Caco-2 (cell line): ENCODE data around the gene UBE2E1. TPM values are rescaled to one million over a fixed set of nuclear protein-coding genes. Genes with fewer than 3 reads are reported as not detected.
"Not testable (repeated sequence)": the region's sequence is repeated elsewhere in the genome, so short reads cannot be mapped to it uniquely, and the experiment has no call there.

ENCODE experiments used
- BruUV-seq: library from RNA; stranded (reverse); fragments of 400-500 nt; replicated peaks from 2 replicates; lab custom pipeline; 2021; lab: Mats Ljungman, UMichigan
- CTCF ChIA-PET: fragments of 300-600 bp; sonication (Branson Sonifier 250); formaldehyde crosslinking; loops from one replicate; lab custom pipeline; 2022; ENCODE audit warnings: antibody characterized with exemption; lab: Charles Lee
- POLR2A ChIA-PET: fragments of 300-600 bp; sonication (Branson Sonifier 250); formaldehyde crosslinking; loops from one replicate; lab custom pipeline; 2022; ENCODE audit warnings: antibody characterized with exemption; lab: Charles Lee
- DNase-seq, 2 experiments: peaks; one replicate each; pipeline versions ENCODE4 v3.0.0 to v3.0.0-alpha.2; 2020 to 2022
- H3K27me3 ChIP-seq: replicated peaks from 2 replicates; pipeline ENCODE4 v1.6.0; 2011; ENCODE audit warnings: low read length; ENCODE audit not compliant: control insufficient read depth, insufficient read depth
- H3K36me3 ChIP-seq: 2 replicates; pipeline ENCODE4 v1.5.1; 2011; ENCODE audit warnings: low read length; ENCODE audit not compliant: control insufficient read depth, insufficient read depth
- H3K4me1 ChIP-seq: fragments of 250-450 bp; sonication (Bioruptor Pico); 2 replicates; pipeline ENCODE4 v1.5.1; 2020; ENCODE audit warnings: mild to moderate bottlenecking
- H3K4me3 ChIP-seq: 2 replicates; pipeline ENCODE4 v1.5.1; 2011; ENCODE audit warnings: low read depth, mild to moderate bottlenecking, control low read depth, low read length
- H3K9me3 ChIP-seq: fragments of 250-450 bp; sonication (Bioruptor Pico); 2 replicates; pipeline ENCODE4 v1.5.1; 2020; ENCODE audit warnings: mild to moderate bottlenecking, moderate library complexity
- H3K27ac Mint-ChIP-seq: one replicate; pipeline ENCODE4 v1.8.0; 2022; ENCODE audit warnings: mixed read lengths; ENCODE audit not compliant: unreplicated experiment
- H3K27me3 Mint-ChIP-seq: one replicate; pipeline ENCODE4 v1.8.0; 2022; ENCODE audit warnings: mixed read lengths; ENCODE audit not compliant: insufficient read depth, unreplicated experiment
- H3K36me3 Mint-ChIP-seq: one replicate; pipeline ENCODE4 v1.8.0; 2022; ENCODE audit warnings: mild to moderate bottlenecking, mixed read lengths; ENCODE audit not compliant: insufficient read depth, unreplicated experiment
- H3K4me1 Mint-ChIP-seq: one replicate; pipeline ENCODE4 v1.8.0; 2022; ENCODE audit warnings: low read depth, mixed read lengths; ENCODE audit not compliant: unreplicated experiment
- H3K4me3 Mint-ChIP-seq: one replicate; pipeline ENCODE4 v1.8.0; 2022; ENCODE audit warnings: mild to moderate bottlenecking, moderate library complexity, mixed read lengths; ENCODE audit not compliant: unreplicated experiment
- H3K9me3 Mint-ChIP-seq: one replicate; pipeline ENCODE4 v1.8.0; 2022; ENCODE audit warnings: mixed read lengths; ENCODE audit not compliant: unreplicated experiment
- intact Hi-C: fragments of 100-400 bp; cut with micrococcal nuclease; formaldehyde crosslinking; loops from one replicate; pipeline ENCODE4 v1.10.0; 2022; ENCODE audit not compliant: unreplicated experiment
- total RNA-seq: library from RNA; stranded (reverse); gene quantifications from 2 replicates; pipeline ENCODE4 v1.2.3, GENCODE V29; 2022
- TF ChIP-seq, protein P1 (sequence below), 2 experiments: fragments of 200-600 bp in 1 of 2; IDR thresholded peaks; 1 replicate in 1 of 2; 2 replicates in 1 of 2; pipeline versions ENCODE4 v1.5.1 to v1.8.0; 2011 to 2022; ENCODE audit warnings: antibody characterized with exemption in 1 of 2, control low read depth in 1 of 2, inconsistent platforms in 1 of 2, low read depth in 1 of 2, low read length in 1 of 2, mild to moderate bottlenecking in 1 of 2, moderate library complexity in 1 of 2; ENCODE audit not compliant: insufficient read depth in 1 of 2, severe bottlenecking in 1 of 2, unreplicated experiment in 1 of 2

The UBE2E1 gene
- total RNA-seq, 1 experiment from 2014 or later: 104 TPM

DNA sequence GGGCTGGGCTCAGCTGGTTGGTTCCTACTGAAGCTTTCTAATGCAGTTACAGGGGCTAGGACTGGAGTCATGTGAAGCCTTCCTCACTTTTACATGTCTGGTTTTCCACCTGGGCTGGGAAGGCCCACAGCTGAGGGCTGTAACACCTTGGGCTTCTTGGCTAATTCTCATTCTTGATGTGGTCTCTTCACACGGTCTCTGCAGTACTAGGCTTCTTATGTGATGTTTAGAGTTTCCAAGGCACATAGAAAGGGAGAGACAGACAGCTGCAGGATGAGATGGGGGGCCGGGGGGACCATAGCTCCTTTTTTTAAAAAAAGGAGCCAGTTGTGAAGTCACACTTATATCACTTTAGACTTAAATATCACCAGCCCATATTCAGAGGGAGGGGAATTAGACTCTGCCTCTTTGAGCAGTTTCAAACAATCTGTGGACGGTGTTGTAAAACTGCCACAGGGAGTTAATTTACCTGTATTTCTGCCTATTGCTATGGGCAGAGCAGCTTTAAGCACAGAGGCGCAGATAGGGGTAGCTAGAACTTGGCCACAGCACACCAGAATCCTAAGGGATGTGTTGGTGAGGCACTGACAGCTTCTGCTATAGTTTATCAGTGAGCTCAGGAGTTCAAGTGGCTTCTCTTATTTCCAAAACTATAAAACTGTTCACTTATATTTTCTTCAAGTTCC lies 64.4 kb downstream of the UBE2E1 start:
- DNase-seq: no peak
- ChIA-PET POLR2A (no interaction called here), CTCF (no interaction called here)
- TF ChIP-seq, protein P1, sequence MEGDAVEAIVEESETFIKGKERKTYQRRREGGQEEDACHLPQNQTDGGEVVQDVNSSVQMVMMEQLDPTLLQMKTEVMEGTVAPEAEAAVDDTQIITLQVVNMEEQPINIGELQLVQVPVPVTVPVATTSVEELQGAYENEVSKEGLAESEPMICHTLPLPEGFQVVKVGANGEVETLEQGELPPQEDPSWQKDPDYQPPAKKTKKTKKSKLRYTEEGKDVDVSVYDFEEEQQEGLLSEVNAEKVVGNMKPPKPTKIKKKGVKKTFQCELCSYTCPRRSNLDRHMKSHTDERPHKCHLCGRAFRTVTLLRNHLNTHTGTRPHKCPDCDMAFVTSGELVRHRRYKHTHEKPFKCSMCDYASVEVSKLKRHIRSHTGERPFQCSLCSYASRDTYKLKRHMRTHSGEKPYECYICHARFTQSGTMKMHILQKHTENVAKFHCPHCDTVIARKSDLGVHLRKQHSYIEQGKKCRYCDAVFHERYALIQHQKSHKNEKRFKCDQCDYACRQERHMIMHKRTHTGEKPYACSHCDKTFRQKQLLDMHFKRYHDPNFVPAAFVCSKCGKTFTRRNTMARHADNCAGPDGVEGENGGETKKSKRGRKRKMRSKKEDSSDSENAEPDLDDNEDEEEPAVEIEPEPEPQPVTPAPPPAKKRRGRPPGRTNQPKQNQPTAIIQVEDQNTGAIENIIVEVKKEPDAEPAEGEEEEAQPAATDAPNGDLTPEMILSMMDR (IDR thresholded peaks at IDR 0.05; ENCODE audit: insufficient read depth in 1 of 2, low read depth in 1 of 2, low read length in 1 of 2, severe bottlenecking in 1 of 2, unreplicated experiment in 1 of 2): no peak
- Mint-ChIP-seq H3K36me3 (peaks cover 4% of the 10 kb centered on the region), H3K4me3 (no peak overlapping the region), H3K9me3 (no peaks in the 10 kb centered on the region), H3K27ac (no peak overlapping the region), H3K27me3 (no peaks in the 10 kb centered on the region), H3K4me1 (peaks cover 7% of the 10 kb centered on the region)
- no peaks in the 10 kb centered on the region for H3K36me3 ChIP-seq
- no peaks in the 10 kb centered on the region for H3K27me3 ChIP-seq
- no TSS peak for BruUV-seq
- peaks cover 11% of the 10 kb centered on the region for H3K4me1 ChIP-seq
- no peaks in the 10 kb centered on the region for H3K9me3 ChIP-seq
- no peak overlapping the region for H3K4me3 ChIP-seq
- intact Hi-C loops: no loop called here

DNA sequence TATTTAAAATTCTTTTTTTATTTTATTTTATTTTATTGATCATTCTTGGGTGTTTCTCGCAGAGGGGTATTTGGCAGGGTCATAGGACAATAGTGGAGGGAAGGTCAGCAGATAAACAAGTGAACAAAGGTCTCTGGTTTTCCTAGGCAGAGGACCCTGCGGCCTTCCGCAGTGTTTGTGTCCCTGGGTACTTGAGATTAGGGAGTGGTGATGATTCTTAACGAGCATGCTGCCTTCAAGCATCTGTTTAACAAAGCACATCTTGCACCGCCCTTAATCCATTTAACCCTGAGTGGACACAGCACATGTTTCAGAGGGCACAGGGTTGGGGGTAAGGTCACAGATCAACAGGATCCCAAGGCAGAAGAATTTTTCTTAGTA lies 64.9 kb downstream of the UBE2E1 start:
- H3K4me3 ChIP-seq, H3K36me3 Mint-ChIP-seq, H3K9me3 Mint-ChIP-seq, H3K27ac Mint-ChIP-seq, H3K4me1 Mint-ChIP-seq, H3K4me1 ChIP-seq, H3K27me3 ChIP-seq, POLR2A ChIA-PET, H3K36me3 ChIP-seq, H3K27me3 Mint-ChIP-seq, intact Hi-C loops, DNase-seq, H3K4me3 Mint-ChIP-seq, H3K9me3 ChIP-seq, CTCF ChIA-PET, BruUV-seq: not testable (repeated sequence)

DNA sequence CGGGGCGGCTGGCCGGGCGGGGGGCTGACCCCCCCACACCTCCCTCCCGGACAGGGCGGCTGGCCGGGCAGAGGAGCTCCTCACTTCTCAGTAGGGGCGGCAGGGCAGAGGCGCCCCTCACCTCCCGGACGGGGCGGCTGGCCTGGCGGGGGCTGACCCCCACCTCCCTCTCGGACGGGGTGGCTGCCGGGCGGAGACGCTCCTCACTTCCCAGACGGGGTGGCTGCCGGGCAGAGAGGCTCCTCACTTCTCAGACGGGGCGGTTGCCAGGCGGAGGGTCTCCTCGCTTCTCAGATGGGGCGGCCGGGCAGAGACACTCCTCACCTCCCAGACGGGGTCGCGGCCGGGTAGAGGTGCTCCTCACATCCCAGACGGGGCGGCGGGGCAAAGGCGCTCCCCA lies 65.6 kb downstream of the UBE2E1 start:
- H3K36me3 Mint-ChIP-seq, intact Hi-C loops, BruUV-seq, H3K4me1 Mint-ChIP-seq, H3K4me3 ChIP-seq, CTCF ChIA-PET, H3K27me3 ChIP-seq, H3K9me3 Mint-ChIP-seq, H3K27me3 Mint-ChIP-seq, H3K9me3 ChIP-seq, POLR2A ChIA-PET, H3K36me3 ChIP-seq, H3K4me3 Mint-ChIP-seq, H3K4me1 ChIP-seq, H3K27ac Mint-ChIP-seq, DNase-seq: not testable (repeated sequence)

DNA sequence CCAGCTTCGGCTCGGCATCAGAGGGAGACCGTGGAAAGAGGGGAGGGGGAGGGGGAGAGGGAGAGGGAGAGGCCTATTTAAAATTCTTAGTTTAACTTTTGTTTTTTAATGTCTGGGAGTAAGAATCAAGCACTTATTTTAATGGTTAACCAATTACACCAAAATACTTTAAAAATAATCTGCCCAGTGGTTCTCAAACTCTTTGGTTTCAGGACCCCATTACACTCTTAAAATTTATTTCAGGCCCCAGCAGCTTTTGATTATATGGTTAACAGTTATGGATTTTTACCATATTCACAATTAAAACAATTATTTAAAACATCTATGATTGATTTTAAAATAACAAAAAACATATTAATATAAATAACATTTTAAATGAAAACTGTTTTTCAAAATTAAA lies 66.6 kb downstream of the UBE2E1 start:
- intact Hi-C loops: no loop called here
- no peak for DNase-seq
- Mint-ChIP-seq H3K9me3 (no peaks in the 10 kb centered on the region), H3K4me3 (no peak overlapping the region), H3K4me1 (no peaks in the 10 kb centered on the region), H3K36me3 (peaks cover 5% of the 10 kb centered on the region), H3K27ac (no peak overlapping the region), H3K27me3 (no peaks in the 10 kb centered on the region)
- BruUV-seq: no TSS peak
- H3K36me3 ChIP-seq: no peaks in the 10 kb centered on the region
- TF ChIP-seq, protein P1 (IDR thresholded peaks at IDR 0.05; ENCODE audit: insufficient read depth in 1 of 2, low read depth in 1 of 2, low read length in 1 of 2, severe bottlenecking in 1 of 2, unreplicated experiment in 1 of 2): no peak
- CTCF ChIA-PET: no interaction called here
- H3K4me3 ChIP-seq: no peak overlapping the region
- POLR2A ChIA-PET: no interaction called here
- H3K4me1 ChIP-seq: no peaks in the 10 kb centered on the region
- H3K27me3 ChIP-seq: no peaks in the 10 kb centered on the region
- no peaks in the 10 kb centered on the region for H3K9me3 ChIP-seq
